ENCODE data around the gene NPAS3. TPM values are rescaled to one million over a fixed set of nuclear protein-coding genes. Genes with fewer than 3 reads are reported as not detected.

The NPAS3 gene
- total RNA-seq, 1 donor from 2014 or later: 4.9 TPM

DNA sequence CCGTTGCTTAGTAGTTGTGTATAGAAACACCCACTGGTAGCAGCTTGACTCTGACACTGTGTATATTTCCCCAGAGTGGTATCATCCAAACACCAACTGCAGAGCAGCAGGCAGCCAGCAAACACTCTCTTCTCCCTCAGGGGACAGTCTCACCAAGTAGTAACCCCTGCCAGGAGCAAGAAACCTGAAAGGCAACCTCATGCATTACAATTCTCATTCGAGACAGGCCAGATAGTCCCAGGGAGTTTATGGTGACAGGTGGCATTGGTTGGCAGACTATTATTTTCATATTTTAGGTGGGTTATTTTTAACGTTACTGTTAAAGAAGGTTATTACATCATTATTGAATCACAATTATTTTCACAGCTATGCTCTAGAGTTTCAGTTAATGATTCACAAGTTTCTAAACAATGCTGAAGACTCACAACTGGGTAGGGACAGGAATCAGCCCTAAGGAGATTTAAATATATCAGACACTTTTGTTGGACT is 789.4 kb downstream of the NPAS3 start:
- intact Hi-C loops (cut with DNase I): no loop called here
- DNase-seq (ENCODE audit: low spot score): no peak

DNA sequence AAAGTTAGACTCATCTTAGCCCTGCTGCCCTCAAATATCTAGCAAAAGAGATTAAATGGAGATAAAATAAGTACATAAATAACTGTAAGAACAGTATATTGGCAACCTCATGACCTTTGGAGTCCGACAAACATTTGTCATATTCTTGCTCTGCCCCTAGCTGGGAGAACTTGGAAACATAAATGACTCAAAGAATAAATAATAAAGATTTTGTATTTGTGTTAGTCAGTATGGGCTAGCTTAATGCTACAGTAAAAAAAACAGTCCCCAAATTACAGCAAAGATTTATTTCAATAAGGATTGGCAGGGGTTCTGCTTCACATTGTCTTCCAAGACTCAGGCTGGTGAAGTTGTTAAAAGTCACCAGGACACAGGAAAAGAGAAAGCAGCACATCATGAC is 791.5 kb downstream of the NPAS3 start:
- DNase-seq (ENCODE audit: low spot score): no peak
- intact Hi-C loops (cut with DNase I): no loop called here

DNA sequence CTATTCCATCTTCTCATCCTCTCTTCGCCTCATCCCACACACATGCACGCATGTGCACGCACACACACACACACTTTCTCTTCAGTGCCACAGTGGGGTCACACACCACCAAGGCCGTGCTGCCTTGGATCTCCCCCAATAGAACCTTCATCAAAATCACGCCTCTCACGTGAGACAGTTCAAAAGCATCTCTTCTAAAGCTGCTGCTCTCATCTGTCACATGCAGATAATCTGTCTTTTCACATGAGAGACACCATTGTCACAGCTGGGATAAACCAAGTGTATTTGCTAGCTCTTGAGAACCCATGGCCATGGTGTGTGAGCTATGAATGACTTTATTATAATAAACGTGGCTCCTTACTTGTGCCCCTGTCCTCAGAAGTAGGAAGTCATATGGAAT is 793.5 kb downstream of the NPAS3 start:
- intact Hi-C loops (cut with DNase I): no loop called here
- DNase-seq (ENCODE audit: low spot score): no peak

DNA sequence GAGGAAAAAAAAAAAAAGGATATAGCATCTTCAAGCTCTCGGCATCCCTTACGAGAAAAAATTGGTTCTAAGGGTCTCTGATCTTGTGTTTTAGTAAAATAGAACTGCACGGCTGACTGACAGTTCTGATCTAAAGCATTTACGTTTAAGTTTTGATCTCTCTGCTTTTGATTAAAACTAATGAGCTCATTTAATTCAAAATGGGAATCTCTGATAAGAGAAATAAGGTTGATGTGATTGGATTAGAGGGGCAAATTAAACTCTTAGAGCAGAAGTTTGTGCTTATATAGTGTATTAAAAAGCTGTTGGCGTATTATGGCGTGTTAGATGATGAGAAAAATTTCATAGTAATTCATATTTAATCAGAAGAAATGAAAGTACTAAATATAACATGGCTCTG is 794.6 kb downstream of the NPAS3 start:
- intact Hi-C loops (cut with DNase I): no loop called here
- no peak for DNase-seq (ENCODE audit: low spot score)

DNA sequence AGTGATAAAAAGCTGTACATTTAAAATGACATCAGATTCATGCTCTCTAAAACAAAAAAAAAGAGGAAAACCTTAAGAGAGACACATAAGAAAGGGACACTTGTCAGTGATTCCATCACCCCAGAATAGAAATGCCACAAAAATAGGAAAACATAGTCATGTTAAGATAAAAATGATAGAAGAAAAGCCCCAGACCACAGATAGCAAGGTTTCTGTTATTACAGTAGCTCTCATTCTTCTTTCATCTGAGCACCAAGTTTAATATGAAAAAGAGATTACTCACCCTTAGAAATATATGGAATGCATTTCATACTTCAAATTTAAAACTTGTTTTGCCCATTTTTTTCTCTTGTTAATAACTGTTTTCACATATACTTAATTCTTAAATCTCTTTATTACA is 795.0 kb downstream of the NPAS3 start:
- no peak for DNase-seq (ENCODE audit: low spot score)
- intact Hi-C loops (cut with DNase I): no loop called here

DNA sequence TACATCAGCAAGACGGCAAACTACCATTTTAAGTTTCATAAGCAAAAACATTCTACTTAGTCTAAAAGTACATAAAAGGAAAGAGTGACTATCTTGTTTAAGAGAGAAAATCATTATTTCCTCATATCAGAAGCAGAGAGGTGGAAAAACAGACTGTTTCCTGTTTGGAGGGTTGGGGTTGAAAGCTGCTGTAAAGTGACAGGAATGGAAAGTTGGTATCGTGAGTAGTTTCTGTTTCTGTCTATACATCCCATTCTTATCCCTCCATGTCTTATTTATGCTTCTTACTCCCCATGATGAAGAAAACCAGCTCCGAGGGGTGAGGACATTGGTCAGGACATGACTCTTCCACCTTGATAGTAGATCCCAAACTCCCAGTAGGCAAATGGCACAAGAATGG is 795.7 kb downstream of the NPAS3 start:
- intact Hi-C loops (cut with DNase I): no loop called here
- no peak for DNase-seq (ENCODE audit: low spot score)

GRCh38 chr14:33736299-33736825 is 797.7 kb downstream of the NPAS3 start:
- intact Hi-C loops (cut with DNase I): no loop called here
- no peak for DNase-seq (ENCODE audit: low spot score)

GRCh38 chr14:33736979-33737378 is 798.3 kb downstream of the NPAS3 start:
- DNase-seq (ENCODE audit: low spot score): no peak
- intact Hi-C loops (cut with DNase I): no loop called here

DNA sequence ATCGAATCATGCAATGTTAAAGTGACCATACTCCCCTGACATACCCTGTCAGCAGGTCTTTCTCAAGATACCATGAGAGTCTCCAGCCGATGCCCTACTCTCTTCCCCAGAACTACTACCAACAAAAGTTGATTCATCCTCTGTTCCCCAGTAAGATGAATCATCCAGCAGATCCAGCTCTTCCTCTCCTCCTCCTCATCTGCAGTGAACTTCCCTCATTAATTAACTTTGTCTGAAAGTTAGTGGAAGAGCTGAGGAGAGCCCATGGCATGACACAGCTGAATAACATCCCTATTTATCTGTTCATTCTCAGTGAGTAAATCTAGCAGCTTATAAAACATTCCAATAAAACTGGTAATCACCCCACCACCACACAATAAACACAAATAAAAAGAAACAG is 798.8 kb downstream of the NPAS3 start:
- intact Hi-C loops (cut with DNase I): no loop called here
- no peak for DNase-seq (ENCODE audit: low spot score)

DNA sequence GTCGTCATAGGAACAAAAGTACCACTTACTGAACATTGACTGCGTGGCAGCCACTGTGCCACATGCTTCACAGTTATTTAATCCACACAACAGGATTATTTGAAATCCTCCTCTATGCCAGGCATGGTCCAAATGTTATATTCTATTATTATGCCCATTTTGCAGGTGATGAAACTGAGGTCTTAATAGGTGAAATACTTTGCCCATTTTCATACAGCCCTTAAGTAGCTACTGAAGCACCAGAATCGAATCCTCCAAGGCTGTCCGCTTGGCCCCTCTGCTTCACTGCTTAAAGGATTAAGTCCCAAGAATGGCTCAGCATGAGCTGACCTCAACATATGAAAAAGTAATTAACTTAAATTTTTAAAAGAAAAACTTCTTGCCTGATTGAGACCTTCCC is 799.4 kb downstream of the NPAS3 start:
- intact Hi-C loops (cut with DNase I): no loop called here
- no peak for DNase-seq (ENCODE audit: low spot score)

DNA sequence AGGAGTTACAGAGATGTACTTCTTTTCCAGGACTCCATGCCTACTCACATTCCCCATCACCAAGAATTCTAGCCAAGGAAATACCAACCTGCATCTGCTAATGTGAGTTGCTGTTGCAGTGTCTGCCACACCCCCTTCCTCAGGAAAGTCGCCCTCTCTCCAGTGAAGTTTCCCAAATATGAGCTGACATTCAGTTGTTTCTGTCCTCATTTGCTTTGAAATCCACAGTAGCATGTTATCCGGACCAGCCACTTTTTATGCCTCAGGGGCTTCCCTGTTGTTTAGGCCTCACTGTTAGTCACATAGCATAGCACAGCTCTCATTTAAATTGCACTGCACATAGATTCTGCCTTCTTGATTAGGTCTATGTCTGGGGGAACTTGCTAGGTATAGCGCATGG is 799.8 kb downstream of the NPAS3 start:
- intact Hi-C loops (cut with DNase I): no loop called here
- no peak for DNase-seq (ENCODE audit: low spot score)

DNA sequence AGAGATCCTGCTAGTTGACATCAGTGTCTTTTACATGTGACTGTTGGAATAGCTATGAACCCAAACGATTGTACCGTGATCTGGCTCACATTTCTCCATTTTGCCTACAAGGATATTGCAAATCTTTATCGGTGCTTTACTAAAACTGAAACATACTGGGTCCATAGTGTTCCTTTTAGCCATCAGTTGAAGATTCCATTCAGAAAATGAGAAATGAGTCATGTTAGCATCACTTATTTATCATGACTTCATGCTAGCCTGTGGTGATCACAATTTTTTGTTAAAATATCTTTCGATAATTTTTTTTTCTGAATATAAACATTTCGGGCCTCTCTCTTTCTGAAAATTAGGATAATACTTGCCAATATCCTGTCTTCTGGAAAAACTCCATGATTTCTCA is 801.9 kb downstream of the NPAS3 start:
- intact Hi-C loops (cut with DNase I): no loop called here
- DNase-seq (ENCODE audit: low spot score): no peak

- intact Hi-C loops (cut with DNase I): no loop called here
These were observed 803.5 kb downstream of the NPAS3 start for GRCh38 chr14:33742166-33742565.

GRCh38 chr14:33745163-33745562 is 806.5 kb downstream of the NPAS3 start:
- no peak for DNase-seq (ENCODE audit: low spot score)
- intact Hi-C loops (cut with DNase I): no loop called here

More at GRCh38 chr14:33742166-33742565, 803.5 kb downstream of the NPAS3 start:
- no peak for DNase-seq (ENCODE audit: low spot score)

GRCh38 chr14:33747749-33748148 is 809.1 kb downstream of the NPAS3 start:
- no peak for DNase-seq (ENCODE audit: low spot score)
- intact Hi-C loops (cut with DNase I): no loop called here

DNA sequence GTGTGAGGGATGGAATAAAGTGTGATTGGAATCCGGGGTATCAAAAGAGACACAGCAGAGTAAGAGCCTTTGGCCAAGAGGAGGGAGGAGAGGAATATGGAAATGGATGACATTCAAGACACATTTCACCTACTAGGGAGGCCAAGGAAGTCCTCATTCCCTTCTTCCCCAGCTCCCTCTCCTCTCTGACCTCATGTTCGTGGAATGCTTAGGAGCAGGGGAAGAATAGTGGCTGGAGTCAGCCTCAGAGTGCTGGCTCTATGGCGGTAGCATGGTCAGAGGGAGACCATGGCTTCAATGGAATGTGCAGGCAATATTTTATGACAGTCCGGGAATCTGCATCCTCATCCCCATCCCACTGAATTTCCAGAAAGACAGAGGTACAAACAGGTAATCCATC is 815.6 kb downstream of the NPAS3 start:
- no peak for DNase-seq (ENCODE audit: low spot score)
- intact Hi-C loops (cut with DNase I): no loop called here

GRCh38 chr14:33755358-33755757 is 816.7 kb downstream of the NPAS3 start:
- no peak for DNase-seq (ENCODE audit: low spot score)
- intact Hi-C loops (cut with DNase I): no loop called here

DNA sequence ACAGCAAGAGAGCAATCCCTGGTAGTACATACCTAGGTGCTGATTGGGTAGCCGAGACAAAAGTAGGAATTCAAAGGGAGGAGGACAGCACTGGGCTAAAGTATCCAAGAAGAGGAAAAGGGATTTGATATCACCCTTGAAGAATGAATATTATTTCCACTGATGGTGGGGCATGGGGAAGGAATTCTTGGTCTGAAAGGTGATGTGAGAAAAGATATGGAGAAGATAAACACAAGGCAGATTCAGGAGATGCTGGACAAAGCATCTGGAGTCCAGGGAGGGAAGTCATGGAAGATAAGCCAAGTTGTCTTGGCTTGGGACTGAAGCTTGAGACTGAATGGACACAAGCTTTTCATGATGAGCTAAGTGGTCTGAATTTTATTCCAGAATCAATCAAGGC is 818.2 kb downstream of the NPAS3 start:
- intact Hi-C loops (cut with DNase I): no loop called here
- no peak for DNase-seq (ENCODE audit: low spot score)

- DNase-seq (ENCODE audit: low spot score): no peak
- intact Hi-C loops (cut with DNase I): no loop called here
These were observed 819.9 kb downstream of the NPAS3 start for GRCh38 chr14:33758547-33758946.

- DNase-seq (ENCODE audit: low spot score): no peak
- intact Hi-C loops (cut with DNase I): no loop called here
These were observed 823.6 kb downstream of the NPAS3 start for GRCh38 chr14:33762161-33762851.

GRCh38 chr14:33764876-33765650 is 826.4 kb downstream of the NPAS3 start:
- DNase-seq (ENCODE audit: low spot score): no peak
- intact Hi-C loops (cut with DNase I): no loop called here
